ENCODE data around the gene QPCT. TPM values are rescaled to one million over a fixed set of nuclear protein-coding genes. Genes with fewer than 3 reads are reported as not detected.

The QPCT gene
- total RNA-seq, 2 experiments from 2014 or later, result 3.5 to 52.6 TPM

- POLR2A ChIA-PET, result interaction anchor here (0.9 to 6.8 kb wide), 15 partner anchors 7 to 50 kb away, joined by 3 to 144 read pairs (median 7); partner anchors contain the start of gene QPCT
- BruUV-seq (replicated peaks), result no TSS peak
Observed at GRCh38 chr2:37361216-37361815, 16.9 kb downstream of the QPCT start.

GRCh38 chr2:37361994-37362698 lies 17.7 kb downstream of the QPCT start:
- Histone ChIP-seq H3K4me1 (ENCODE audit: insufficient read depth, low read length, poor library complexity, severe bottlenecking) (peaks cover 54% of the 10 kb centered on the region), H4K20me1 (ENCODE audit: insufficient read depth, low read length) (no peaks in the 10 kb centered on the region), H3K9me3 (ENCODE audit: low read length) (no peaks in the 10 kb centered on the region), H3K9me2 (ENCODE audit: insufficient read depth, low read length) (no peaks in the 10 kb centered on the region), H3K4me2 (ENCODE audit: low read length) (no peak overlapping the region), H2AFZ (ENCODE audit: low read length) (no peak overlapping the region), H3K4me3 (ENCODE audit: low read depth, low read length, poor library complexity, severe bottlenecking) (no peak overlapping the region), H3K27ac (ENCODE audit: low read depth, low read length, poor library complexity, severe bottlenecking) (no peak overlapping the region), H3K79me2 (ENCODE audit: insufficient read depth, low read depth, low read length) (no peaks in the 10 kb centered on the region), H3K36me3 (ENCODE audit: insufficient read depth, low read length) (no peaks in the 10 kb centered on the region)
- BruUV-seq (replicated peaks), result no TSS peak
- intact Hi-C loops (cut with micrococcal nuclease; ENCODE audit: unreplicated experiment), result no loop called here
- POLR2A ChIA-PET, result interaction anchor here (0.6 to 6.8 kb wide), 11 partner anchors 8 to 42 kb away, joined by 3 to 144 read pairs (median 7); no protein-coding TSS in a partner anchor
- no peak for DNase-seq (ENCODE audit: low spot score)
- TF ChIP-seq CTCF (conservative IDR thresholded peaks at IDR 0.05; ENCODE audit: low read length) (no peak), EZH2phosphoT487 (IDR thresholded peaks at IDR 0.05; ENCODE audit: borderline replicate concordance, low read depth, low read length) (no peak)
- CTCF ChIA-PET (ENCODE audit: unreplicated experiment), result no interaction called here

More at GRCh38 chr2:37361216-37361815, 16.9 kb downstream of the QPCT start:
- H3K36me3 ChIP-seq (ENCODE audit: insufficient read depth, low read length), result no peaks in the 10 kb centered on the region
- H3K4me2 ChIP-seq (ENCODE audit: low read length), result peak overlapping the region; percentile 55; the same call in 1 of the 2 replicates
- no peaks in the 10 kb centered on the region for H3K79me2 ChIP-seq (ENCODE audit: insufficient read depth, low read depth, low read length)
- peaks cover 54% of the 10 kb centered on the region for H3K4me1 ChIP-seq (ENCODE audit: insufficient read depth, low read length, poor library complexity, severe bottlenecking)
- DNase-seq (ENCODE audit: low spot score), result no peak
- no peak overlapping the region for H2AFZ ChIP-seq (ENCODE audit: low read length)
- TF ChIP-seq CTCF (conservative IDR thresholded peaks at IDR 0.05; ENCODE audit: low read length) (no peak), EZH2phosphoT487 (IDR thresholded peaks at IDR 0.05; ENCODE audit: borderline replicate concordance, low read depth, low read length) (no peak)
- no peaks in the 10 kb centered on the region for H3K9me3 ChIP-seq (ENCODE audit: low read length)
- H3K27ac ChIP-seq (ENCODE audit: low read depth, low read length, poor library complexity, severe bottlenecking), result no peak overlapping the region
- CTCF ChIA-PET (ENCODE audit: unreplicated experiment), result no interaction called here
- H4K20me1 ChIP-seq (ENCODE audit: insufficient read depth, low read length), result no peaks in the 10 kb centered on the region
- no peak overlapping the region for H3K4me3 ChIP-seq (ENCODE audit: low read depth, low read length, poor library complexity, severe bottlenecking)
- intact Hi-C loops (cut with micrococcal nuclease; ENCODE audit: unreplicated experiment), result no loop called here
- no peaks in the 10 kb centered on the region for H3K9me2 ChIP-seq (ENCODE audit: insufficient read depth, low read length)

GRCh38 chr2:37364351-37364750 lies 19.9 kb downstream of the QPCT start:
- POLR2A ChIA-PET, result interaction anchor here (1.0 to 1.4 kb wide), 3 partner anchors 11 to 27 kb away, joined by 3 to 10 read pairs (median 6); no protein-coding TSS in a partner anchor
- CTCF ChIA-PET (ENCODE audit: unreplicated experiment), result no interaction called here

More at GRCh38 chr2:37364351-37364750, 19.9 kb downstream of the QPCT start:
- no peaks in the 10 kb centered on the region for H3K9me2 ChIP-seq (ENCODE audit: insufficient read depth, low read length)
- DNase-seq (ENCODE audit: low spot score), result no peak
- H3K27ac ChIP-seq (ENCODE audit: low read depth, low read length, poor library complexity, severe bottlenecking), result no peak overlapping the region
- no peaks in the 10 kb centered on the region for H3K36me3 ChIP-seq (ENCODE audit: insufficient read depth, low read length)
- no peak overlapping the region for H3K4me2 ChIP-seq (ENCODE audit: low read length)
- H3K9me3 ChIP-seq (ENCODE audit: low read length), result no peaks in the 10 kb centered on the region
- no peaks in the 10 kb centered on the region for H3K79me2 ChIP-seq (ENCODE audit: insufficient read depth, low read depth, low read length)
- TF ChIP-seq CTCF (conservative IDR thresholded peaks at IDR 0.05; ENCODE audit: low read length) (no peak), EZH2phosphoT487 (IDR thresholded peaks at IDR 0.05; ENCODE audit: borderline replicate concordance, low read depth, low read length) (no peak)
- H3K4me3 ChIP-seq (ENCODE audit: low read depth, low read length, poor library complexity, severe bottlenecking), result no peak overlapping the region
- intact Hi-C loops (cut with micrococcal nuclease; ENCODE audit: unreplicated experiment), result no loop called here
- no peaks in the 10 kb centered on the region for H4K20me1 ChIP-seq (ENCODE audit: insufficient read depth, low read length)
- peaks cover 34% of the 10 kb centered on the region for H3K4me1 ChIP-seq (ENCODE audit: insufficient read depth, low read length, poor library complexity, severe bottlenecking)
- H2AFZ ChIP-seq (ENCODE audit: low read length), result no peak overlapping the region
- BruUV-seq (replicated peaks), result no TSS peak
